Esophagus mucosa (tissue), 1 donor: ENCODE measurements around the gene MUSK. TPM values are rescaled to one million over a fixed set of nuclear protein-coding genes. Genes with fewer than 3 reads are reported as not detected.
"Not testable (repeated sequence)": the region's sequence is repeated elsewhere in the genome, so short reads cannot be mapped to it uniquely, and the experiment has no call there.

Source experiments
- ATAC-seq: fragments of 200-7000 bp; cut with Tn5 transposase; one replicate; pipeline ENCODE4 v1.9.1; 2020
- total RNA-seq: library from RNA; stranded (reverse); gene quantifications from one replicate; pipeline ENCODE4 v1.2.4, GENCODE V29; 2023
- donor health status: DM: yes; HTN: yes; CAD: no.

MUSK gene
- total RNA-seq, 1 donor from 2014 or later: 0.48 TPM

DNA sequence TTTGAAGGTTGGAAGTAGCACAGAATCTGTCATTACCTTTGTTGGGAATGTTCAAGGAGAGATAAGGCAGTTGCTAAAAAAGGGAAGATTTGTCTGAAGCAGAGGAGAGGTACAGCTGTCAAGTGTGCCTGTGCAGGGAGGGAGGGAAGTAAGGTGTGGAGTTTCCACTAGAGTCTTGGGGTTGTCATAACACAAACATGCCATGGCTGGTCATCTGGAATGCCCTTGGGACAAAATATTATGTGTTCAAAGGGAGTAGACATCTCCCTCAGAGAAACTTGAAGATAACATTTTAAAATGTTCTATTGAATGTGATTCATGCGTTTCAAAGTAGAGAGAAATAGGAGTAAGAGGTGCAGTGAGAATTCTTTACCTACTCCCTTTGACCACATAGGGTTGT lies 95.0 kb downstream of the MUSK start:
- no peak for ATAC-seq

DNA sequence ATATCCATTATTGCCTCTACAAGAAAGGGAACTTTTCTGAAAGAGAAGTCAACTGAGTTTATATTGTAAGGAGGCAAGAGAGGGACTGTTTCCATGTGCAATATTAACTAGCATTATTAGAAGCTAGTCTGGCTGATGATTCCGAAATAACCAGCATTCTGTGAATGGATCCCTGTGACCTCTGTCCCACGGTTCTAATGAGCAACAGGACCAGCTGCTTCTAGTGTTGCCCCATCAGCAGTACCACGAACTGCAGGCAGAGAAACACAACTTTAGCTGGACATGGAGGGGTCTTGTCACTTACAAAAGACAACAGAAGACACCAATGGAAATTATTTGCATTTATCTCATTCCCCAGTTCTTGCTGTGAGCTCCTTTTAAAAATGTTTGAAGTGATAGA lies 95.4 kb downstream of the MUSK start:
- ATAC-seq: no peak

- no peak for ATAC-seq
These were observed 97.3 kb downstream of the MUSK start for GRCh38 chr9:110765926-110766325.

DNA sequence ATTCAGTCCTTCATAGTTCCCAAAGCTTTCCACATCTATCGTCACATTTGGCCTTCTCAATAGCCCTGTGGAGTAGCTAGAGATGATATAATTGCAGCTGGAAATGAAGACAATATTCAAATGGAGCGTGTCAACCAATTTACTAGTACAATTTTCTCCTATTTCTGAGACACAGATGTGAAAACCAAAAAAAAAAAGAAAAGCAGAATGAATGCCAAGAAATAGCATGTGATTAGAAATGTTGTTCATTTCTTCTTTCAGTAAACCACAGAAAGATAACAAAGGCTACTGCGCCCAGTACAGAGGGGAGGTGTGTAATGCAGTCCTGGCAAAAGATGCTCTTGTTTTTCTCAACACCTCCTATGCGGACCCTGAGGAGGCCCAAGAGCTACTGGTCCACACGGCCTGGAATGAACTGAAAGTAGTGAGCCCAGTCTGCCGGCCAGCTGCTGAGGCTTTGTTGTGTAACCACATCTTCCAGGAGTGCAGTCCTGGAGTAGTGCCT lies 99.0 kb downstream of the MUSK start:
- ATAC-seq: no peak

- no peak for ATAC-seq
These were observed 100.3 kb downstream of the MUSK start for GRCh38 chr9:110768886-110769285.

DNA sequence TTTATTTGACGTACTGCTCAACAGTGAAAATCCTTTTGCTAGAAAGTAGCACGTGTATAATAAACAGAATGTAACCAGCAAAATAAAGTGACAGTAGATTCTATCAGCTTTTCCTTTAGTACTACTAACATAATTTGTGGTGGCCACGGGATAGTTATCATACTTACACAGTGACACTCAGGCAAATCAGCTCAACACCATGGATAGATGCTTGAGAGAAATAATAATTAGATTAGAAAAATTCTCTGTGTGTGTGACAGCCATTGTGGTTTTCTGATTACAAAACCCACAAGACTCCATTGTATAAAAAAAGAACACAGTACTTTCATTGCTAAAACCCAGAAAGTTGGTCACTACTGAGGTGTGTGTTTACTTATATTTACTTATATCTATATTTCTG lies 101.1 kb downstream of the MUSK start:
- ATAC-seq: no peak

- no peak for ATAC-seq
These were observed 107.1 kb downstream of the MUSK start for GRCh38 chr9:110775724-110776123.

DNA sequence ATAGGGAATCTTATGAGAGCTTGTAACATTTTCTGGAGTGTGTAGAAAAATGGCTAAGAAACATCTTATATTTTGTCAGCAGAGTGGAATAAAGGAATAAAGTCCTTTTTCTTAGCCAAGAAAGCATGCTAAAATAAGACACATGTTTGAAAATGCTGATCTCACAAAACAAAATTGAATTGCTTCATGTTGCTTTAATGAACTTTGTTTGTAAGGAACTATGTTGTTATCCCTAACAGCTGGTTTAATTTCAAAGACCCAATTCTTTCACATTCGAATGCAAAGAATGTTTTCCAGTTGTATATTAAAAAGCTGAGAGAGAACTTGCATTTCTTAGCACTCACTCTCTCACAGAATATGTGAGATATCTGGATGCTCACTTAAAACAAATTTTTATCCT lies 107.6 kb downstream of the MUSK start:
- ATAC-seq: no peak

DNA sequence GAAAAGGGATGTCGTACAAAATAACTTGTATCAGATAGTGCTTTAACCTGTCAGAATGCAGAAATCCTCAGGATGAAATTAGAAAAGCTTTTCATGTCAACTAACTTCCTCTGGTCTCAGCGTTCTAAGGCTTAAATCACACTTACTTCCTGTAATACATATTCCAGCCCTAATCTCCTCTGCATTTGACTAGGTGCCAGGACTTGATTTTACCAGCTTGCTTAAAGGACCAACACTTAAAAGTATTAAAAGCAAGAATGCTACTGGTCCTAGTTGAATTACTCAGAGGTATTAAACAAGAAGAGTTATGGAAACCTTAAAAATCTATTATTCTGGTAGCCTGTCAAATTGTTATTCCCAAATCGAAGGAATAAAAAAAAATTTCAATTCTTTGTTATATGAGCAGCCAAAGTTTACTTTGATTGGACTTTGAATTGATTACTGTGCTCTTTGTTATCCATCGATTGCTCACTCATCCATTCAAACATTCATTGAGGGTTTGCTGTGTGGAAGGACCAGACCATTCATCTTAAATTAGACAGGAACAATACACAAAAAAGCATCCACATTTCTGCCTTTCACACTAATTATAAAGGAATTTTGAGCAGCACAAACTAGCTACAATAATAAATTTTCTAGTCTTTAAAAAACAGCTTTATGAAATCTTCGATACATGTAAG lies 108.7 kb downstream of the MUSK start:
- ATAC-seq: no peak

GRCh38 chr9:110777876-110778215 lies 109.3 kb downstream of the MUSK start:
- ATAC-seq: no peak

DNA sequence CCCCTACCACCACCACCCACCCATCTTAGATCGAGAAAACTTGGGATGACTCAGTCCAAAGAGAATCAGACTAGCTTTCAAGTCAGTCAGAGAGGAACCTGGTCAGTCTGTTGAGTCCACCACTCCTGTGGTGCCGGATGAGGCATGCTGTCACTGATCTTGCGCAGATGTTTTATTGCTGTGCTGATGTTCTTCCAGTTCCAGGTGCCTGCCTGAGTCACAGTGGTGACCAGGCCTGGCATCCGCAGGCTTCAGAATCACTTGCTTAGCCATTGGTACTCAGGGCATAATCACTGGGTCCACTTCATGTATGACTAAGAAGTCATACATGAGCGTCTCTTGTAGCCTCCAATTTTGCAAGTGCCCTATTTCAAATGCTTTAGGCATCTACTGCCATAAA lies 114.1 kb downstream of the MUSK start:
- ATAC-seq: no peak

GRCh38 chr9:110784309-110784708 lies 115.7 kb downstream of the MUSK start:
- ATAC-seq: no peak

GRCh38 chr9:110785166-110785565 lies 116.6 kb downstream of the MUSK start:
- ATAC-seq: no peak

DNA sequence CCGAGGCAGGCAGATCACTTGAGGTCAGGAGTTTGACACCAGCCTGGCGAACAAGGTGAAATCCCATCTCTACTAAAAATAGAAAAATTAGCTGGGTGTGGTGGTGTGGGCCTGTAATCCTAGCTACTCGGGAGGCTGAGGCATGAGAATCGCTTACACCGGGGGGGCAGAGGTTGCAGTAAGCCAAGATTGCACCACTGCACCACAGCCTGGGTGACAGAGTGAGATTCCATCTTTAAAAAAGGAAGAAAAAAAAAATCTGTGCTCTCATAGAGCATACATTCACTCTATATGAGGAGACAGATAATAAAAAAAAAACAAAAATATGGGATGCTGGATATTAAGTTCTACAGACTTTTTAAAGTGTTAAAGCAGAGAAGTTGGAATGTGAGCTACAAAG lies 119.8 kb downstream of the MUSK start:
- ATAC-seq: not testable (repeated sequence)

DNA sequence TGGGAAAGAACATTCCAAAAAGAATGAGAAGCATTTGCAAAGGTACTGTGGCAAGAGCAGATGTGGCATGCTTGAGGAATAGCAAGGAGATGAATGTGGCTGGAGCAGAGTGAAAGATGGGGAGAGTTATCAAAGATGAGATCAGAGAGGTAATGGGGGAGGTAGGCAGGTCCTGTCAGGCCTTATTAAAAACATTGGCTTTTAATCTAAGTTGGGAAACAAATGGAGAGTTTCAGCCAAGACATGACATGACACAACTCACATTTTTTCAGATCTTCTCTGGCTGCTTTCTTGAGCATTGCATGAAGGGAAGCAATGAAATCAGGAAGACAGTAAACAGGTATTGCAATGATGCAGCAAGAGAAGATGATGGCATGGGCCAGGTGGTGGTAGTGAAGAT lies 120.3 kb downstream of the MUSK start:
- ATAC-seq: no peak

DNA sequence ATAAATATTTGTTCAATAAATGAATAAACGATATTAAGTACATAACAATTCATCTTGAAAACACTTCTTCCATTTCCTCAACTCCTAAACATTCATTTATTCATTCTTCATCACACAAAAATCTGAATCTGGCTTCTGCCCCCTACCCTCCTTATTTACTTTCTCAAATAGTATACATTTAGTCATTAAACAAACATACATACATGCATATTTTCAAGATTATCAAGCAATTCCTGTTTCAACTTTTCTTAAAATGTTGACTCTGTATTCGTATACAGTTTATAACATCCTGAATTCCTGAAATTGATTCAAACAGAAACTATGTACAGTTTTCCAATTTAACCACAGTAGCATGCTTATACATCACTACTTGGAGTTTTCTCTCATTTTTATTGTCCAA lies 129.0 kb downstream of the MUSK start:
- no peak for ATAC-seq

DNA sequence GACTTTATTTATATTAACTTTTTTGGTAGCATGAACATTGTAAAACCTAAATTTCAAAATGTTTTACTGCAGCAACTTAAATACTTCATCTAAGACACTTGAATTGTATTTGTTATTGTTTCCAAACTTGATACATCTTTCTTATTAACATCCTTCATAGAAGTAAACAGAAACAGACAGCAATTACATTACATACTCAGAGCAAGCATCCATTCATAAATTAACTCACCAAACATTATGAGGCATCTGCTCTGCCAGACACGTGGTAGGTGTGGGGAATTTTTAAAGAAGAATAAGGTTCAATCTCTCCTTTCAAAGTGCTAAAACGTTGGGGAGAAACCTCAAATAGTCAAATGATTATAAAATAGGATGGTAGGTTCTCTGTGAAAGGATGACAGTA lies 130.8 kb downstream of the MUSK start:
- no peak for ATAC-seq

DNA sequence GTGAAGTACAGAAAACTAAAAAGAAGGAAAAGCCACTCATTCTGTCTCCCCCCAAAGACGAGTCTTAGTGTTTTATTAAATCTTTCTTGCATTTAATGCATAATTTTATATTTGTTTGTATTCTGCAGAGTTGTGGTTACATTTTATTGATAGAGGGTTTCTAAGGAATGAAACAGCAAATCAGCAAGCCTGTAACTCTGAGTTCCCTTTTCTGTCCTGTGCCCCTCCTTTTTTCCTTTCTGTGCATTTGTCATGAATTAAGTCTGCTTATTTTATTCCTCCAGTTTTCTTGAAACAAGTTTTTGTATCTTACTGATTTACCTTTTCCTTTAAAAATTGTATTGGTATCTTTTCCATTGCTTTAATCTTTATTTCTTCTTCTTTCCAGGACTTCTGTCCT lies 132.8 kb downstream of the MUSK start:
- no peak for ATAC-seq

DNA sequence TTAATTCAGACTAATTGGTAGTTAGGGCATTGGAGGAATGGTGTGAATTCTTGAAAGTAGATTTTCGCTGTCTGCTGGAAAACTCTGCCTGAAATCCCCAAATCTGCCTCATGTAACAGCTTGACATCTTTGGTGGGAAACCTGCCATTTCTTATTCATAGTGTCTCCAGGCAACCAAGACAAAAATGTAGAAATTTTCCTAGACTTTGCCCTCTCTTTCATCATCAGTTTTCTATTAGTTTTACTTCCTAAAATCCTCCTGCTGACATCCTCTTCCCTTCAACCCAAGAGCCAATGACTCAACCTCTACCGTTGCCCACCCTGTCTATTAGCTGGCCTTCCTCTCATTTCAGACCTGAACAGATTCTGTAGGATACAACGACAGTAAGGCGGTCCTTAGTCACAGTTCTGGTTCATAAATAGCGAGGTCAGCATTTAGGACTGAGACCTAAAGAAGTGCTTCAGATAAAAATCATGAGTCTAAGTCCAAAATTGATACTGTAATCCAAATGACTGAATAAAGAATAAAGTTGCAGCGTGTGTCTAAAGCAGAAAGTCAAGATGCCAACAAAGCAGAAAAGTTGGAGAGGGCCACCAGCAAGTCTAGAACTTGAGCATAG lies 133.9 kb downstream of the MUSK start:
- ATAC-seq: no peak

GRCh38 chr9:110807956-110808598 lies 139.5 kb downstream of the MUSK start:
- ATAC-seq: no peak

- ATAC-seq: no peak
These were observed 140.0 kb downstream of the MUSK start for GRCh38 chr9:110808599-110808980.

DNA sequence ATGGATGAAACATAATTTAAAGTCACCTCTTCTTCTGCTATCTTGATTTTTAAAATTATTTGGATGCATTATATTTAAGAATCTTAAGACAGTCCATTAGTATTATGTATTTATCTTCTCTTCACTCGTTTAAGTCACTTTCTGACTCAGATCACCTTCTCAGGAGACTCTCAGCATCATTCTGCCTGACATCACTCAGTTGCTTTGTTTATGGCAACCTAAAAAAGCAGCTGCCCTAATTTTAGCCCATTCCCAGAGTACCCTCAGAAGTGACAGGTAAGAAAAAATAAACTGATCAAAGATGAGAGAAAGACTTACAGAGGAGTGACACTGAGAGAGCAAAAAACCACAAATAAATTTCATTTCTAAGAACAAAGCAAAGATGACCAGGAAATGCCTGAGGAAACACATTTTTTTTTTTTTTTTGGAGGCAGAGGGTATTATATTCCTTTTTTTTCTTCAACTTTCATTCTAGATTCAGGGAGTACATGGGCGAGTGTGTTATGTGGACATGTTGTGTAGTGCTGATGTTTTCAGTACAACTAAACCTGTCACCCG lies 140.5 kb downstream of the MUSK start:
- no peak for ATAC-seq

DNA sequence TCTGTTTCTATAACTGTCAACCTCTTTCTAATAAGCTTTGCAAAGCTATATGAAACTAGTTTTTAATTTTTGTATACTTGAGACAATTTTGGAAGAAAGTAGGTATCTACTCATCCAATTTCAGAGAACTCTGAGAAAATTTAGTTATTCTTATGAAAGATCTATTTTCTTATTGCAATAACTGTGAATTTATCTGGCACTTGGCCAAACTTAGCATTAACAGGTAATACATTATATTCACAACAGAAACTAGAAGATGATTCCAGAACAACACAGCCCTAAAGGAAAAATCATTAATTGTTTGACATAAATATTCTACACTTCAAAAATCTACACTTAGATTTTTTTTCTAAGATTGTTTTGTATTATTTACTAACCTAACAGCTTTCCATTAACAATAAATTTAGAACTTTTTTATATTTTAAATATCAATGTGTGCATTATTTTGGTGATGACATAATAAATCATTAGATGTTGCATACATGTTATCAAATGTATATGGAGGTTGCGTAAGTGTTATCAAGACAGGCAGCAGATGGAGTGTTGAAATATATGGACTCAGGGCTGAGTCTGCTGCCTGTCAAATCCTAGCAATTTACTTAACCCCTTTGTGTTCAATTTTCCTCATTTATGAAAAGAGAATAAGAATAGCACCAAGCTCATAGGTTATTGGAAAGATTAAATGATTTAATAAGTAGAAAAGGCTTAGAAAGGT lies 141.8 kb downstream of the MUSK start:
- no peak for ATAC-seq
